ENCODE data around the gene SLC39A7. TPM values are rescaled to one million over a fixed set of nuclear protein-coding genes. Genes with fewer than 3 reads are reported as not detected.

The SLC39A7 gene
- total and polyA plus RNA-seq, 2 of the 4 experiments (the other 2 are of a cell fraction): 135 to 208 TPM

DNA sequence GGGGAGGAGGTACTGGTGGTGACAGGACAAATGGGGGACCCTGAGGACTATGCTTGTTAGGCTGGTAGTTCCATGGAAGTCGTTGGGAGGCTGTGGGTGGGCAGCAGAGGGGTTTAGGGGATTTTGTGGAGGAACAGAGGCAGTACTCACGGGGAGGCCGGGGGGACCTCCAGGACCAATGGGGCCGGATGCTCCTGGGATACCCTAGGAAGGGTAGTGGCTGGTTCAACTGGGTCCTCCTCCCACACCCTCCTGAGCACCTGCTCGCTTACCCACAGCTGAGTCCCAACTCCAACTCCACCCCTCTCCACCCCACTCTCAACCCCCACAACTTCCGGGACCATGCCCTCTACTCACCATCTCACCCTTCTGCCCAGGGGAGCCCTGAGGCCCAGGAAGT is 34.3 kb upstream of the SLC39A7 start:
- Histone ChIP-seq H2BK120ac (ENCODE audit: low read depth, low read length) (no peak overlapping the region), H3K14ac (replicated peaks; ENCODE audit: low read depth, low read length) (no peak overlapping the region)
- no peak for ATAC-seq (ENCODE audit: low read depth)

More for the DNA sequence above, 34.3 kb upstream of the SLC39A7 start:
- H3K36me3 ChIP-seq (ENCODE audit: control insufficient read depth, insufficient read depth, low read length): no peaks in the 10 kb centered on the region
- in situ Hi-C loops (cut with MboI; ENCODE audit: low sequenced_read_pairs): loop anchor here (10.0 kb wide), 1 partner anchor 152 kb away; no protein-coding TSS in a partner anchor
- no peak overlapping the region for H3K23ac ChIP-seq (ENCODE audit: low read depth, low read length)
- no TSS peak for BruUV-seq (replicated peaks)
- no peak overlapping the region for H3K27ac ChIP-seq (ENCODE audit: insufficient read depth, low read length)
- H2BK20ac ChIP-seq (ENCODE audit: low read depth, low read length): no peak overlapping the region
- intact Hi-C loops (cut with micrococcal nuclease): no loop called here
- no peak overlapping the region for H3K4ac ChIP-seq (ENCODE audit: low read depth, low read length)
- H4K20me1 ChIP-seq (ENCODE audit: insufficient read depth, low read length): no peaks in the 10 kb centered on the region
- POLR2A ChIA-PET (ENCODE audit: unreplicated experiment): no interaction called here
- dilution Hi-C loops (cut with HindIII; ENCODE audit: low sequenced_read_pairs, unreplicated experiment): no loop called here
- H2BK15ac ChIP-seq (ENCODE audit: low read depth, low read length): no peak overlapping the region
- H4K8ac ChIP-seq (ENCODE audit: low read depth in 2 of 2, low read length in 2 of 2): no peak overlapping the region
- no peak overlapping the region for H3K9ac ChIP-seq (ENCODE audit: low read depth, low read length)
- H2AK5ac ChIP-seq (ENCODE audit: low read depth, low read length): no peak overlapping the region
- peaks cover 5% of the 10 kb centered on the region; the same call in 1 of the 2 replicates for H3K9me1 ChIP-seq (ENCODE audit: insufficient read depth, low read length)
- H2AK9ac ChIP-seq (replicated peaks; ENCODE audit: low read depth, low read length, poor library complexity): no peak overlapping the region
- no peak for DNase-seq
- no peak overlapping the region for H3K4me3 ChIP-seq (ENCODE audit: insufficient read depth, low read depth, low read length)
- no peak overlapping the region for H4K91ac ChIP-seq (ENCODE audit: insufficient read depth, low read depth, low read length)
- H3K79me1 ChIP-seq (ENCODE audit: low read depth in 1 of 2, low read length in 2 of 2): no peaks in the 10 kb centered on the region
- no peak overlapping the region for H3K18ac ChIP-seq (ENCODE audit: low read depth, low read length)
- H3K56ac ChIP-seq (ENCODE audit: extremely low read depth, insufficient read depth, low read length): no peak overlapping the region
- no peak overlapping the region for H2BK5ac ChIP-seq (ENCODE audit: low read depth, low read length, poor library complexity, severe bottlenecking)
- TF ChIP-seq FOS (IDR thresholded peaks at IDR 0.05; ENCODE audit: low read depth, low read length): no peak
- TF ChIP-seq SMC3 (IDR thresholded peaks at IDR 0.05; ENCODE audit: low read depth, low read length): no peak
- no peak for TF ChIP-seq MAFK (IDR thresholded peaks at IDR 0.05; ENCODE audit: low read depth, low read length)
- TF ChIP-seq, protein P1, sequence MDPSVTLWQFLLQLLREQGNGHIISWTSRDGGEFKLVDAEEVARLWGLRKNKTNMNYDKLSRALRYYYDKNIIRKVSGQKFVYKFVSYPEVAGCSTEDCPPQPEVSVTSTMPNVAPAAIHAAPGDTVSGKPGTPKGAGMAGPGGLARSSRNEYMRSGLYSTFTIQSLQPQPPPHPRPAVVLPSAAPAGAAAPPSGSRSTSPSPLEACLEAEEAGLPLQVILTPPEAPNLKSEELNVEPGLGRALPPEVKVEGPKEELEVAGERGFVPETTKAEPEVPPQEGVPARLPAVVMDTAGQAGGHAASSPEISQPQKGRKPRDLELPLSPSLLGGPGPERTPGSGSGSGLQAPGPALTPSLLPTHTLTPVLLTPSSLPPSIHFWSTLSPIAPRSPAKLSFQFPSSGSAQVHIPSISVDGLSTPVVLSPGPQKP (IDR thresholded peaks at IDR 0.05; ENCODE audit: borderline replicate concordance, low read depth, low read length): no peak
- TF ChIP-seq RCOR1 (IDR thresholded peaks at IDR 0.05; ENCODE audit: insufficient replicate concordance, low read length): no peak
- no peak for TF ChIP-seq POLR2A (IDR thresholded peaks at IDR 0.05; ENCODE audit: low read depth, low read length)
- TF ChIP-seq, protein P2, sequence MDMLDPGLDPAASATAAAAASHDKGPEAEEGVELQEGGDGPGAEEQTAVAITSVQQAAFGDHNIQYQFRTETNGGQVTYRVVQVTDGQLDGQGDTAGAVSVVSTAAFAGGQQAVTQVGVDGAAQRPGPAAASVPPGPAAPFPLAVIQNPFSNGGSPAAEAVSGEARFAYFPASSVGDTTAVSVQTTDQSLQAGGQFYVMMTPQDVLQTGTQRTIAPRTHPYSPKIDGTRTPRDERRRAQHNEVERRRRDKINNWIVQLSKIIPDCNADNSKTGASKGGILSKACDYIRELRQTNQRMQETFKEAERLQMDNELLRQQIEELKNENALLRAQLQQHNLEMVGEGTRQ (IDR thresholded peaks at IDR 0.05; ENCODE audit: low read depth, low read length): no peak
- no peak for TF ChIP-seq CEBPB (IDR thresholded peaks at IDR 0.05; ENCODE audit: low read depth, low read length)
- TF ChIP-seq RAD21 (IDR thresholded peaks at IDR 0.05; ENCODE audit: low read length): no peak
- TF ChIP-seq MXI1 (IDR thresholded peaks at IDR 0.05; ENCODE audit: borderline replicate concordance, low read depth, low read length): no peak
- no peak for TF ChIP-seq RFX5 (IDR thresholded peaks at IDR 0.05; ENCODE audit: low read depth, low read length)
- no peak for TF ChIP-seq NFE2L2 (IDR thresholded peaks at IDR 0.05; ENCODE audit: low read depth, low read length)
- TF ChIP-seq MAZ (IDR thresholded peaks at IDR 0.05; ENCODE audit: borderline replicate concordance, low read depth, low read length): no peak
- no peak for TF ChIP-seq BHLHE40 (IDR thresholded peaks at IDR 0.05; ENCODE audit: low read depth, low read length)
- CTCF ChIA-PET: no interaction called here
- H2AFZ ChIP-seq (replicated peaks; ENCODE audit: low read length, poor library complexity): no peak overlapping the region
- H3K4me2 ChIP-seq (ENCODE audit: low read depth, low read length): no peak overlapping the region
- peaks cover 6% of the 10 kb centered on the region for H3K4me1 ChIP-seq (ENCODE audit: control insufficient read depth, insufficient read depth, low read length)
- H4K5ac ChIP-seq (ENCODE audit: low read depth, low read length): no peak overlapping the region
- H3K27me3 ChIP-seq (ENCODE audit: control insufficient read depth, insufficient read depth, low read length): peaks cover 7% of the 10 kb centered on the region
- H3K9me3 ChIP-seq (ENCODE audit: control insufficient read depth, insufficient read depth, low read length): no peaks in the 10 kb centered on the region
- WGBS, 2 experiments (ENCODE audit: extremely low coverage in 2 of 2, insufficient read length in 1 of 2): 33% methylated on average over 1 of the region's 6 CpGs; no CpG with 5 or more reads in 1 of the 2 experiments

Measured in IMR-90 (cell line).